PC-3 (cell line): Measurements from ENCODE around the gene MMP14. TPM values are rescaled to one million over a fixed set of nuclear protein-coding genes. Genes with fewer than 3 reads are reported as not detected.

Experiments
- ATAC-seq: fragments of 200-7000 bp; cut with Tn5 transposase; 2 replicates; pipeline ENCODE4 v1.9.1; 2020; ENCODE audit warnings: mild to moderate bottlenecking, moderate library complexity
- BruUV-seq: library from RNA; stranded (reverse); fragments of 400-500 nt; replicated peaks from 2 replicates; lab custom pipeline; 2021; lab: Mats Ljungman, UMichigan
- CTCF ChIA-PET: fragments of 300-600 bp; sonication (Branson Sonifier 250); formaldehyde crosslinking; loops from one replicate; lab custom pipeline; 2022; ENCODE audit warnings: antibody characterized with exemption; lab: Charles Lee
- POLR2A ChIA-PET: fragments of 300-600 bp; sonication (Branson Sonifier 250); formaldehyde crosslinking; loops from one replicate; lab custom pipeline; 2022; ENCODE audit warnings: antibody characterized with exemption; ENCODE audit not compliant: unreplicated experiment; lab: Charles Lee
- DNase-seq: peaks from one replicate; pipeline ENCODE4 v3.0.0-alpha.2; 2015
- H2AFZ ChIP-seq: fragments of 300-600 bp; sonication (generic); 2 replicates; pipeline ENCODE4 v1.6.0; 2016; ENCODE audit warnings: antibody characterized with exemption, low read length
- H3F3A ChIP-seq: fragments of 300-600 bp; sonication (generic); one replicate; pipeline ENCODE4 v1.6.0; 2017; ENCODE audit warnings: antibody characterized with exemption, low read length, control low read depth, mild to moderate bottlenecking; ENCODE audit not compliant: unreplicated experiment
- H3K27ac ChIP-seq: fragments of 300-600 bp; sonication (generic); 2 replicates; pipeline ENCODE4 v1.5.1; 2016; ENCODE audit warnings: mild to moderate bottlenecking, low read length
- H3K27me3 ChIP-seq: fragments of 300-600 bp; sonication (generic); 2 replicates; pipeline ENCODE4 v1.6.1; 2016; ENCODE audit warnings: low read length, mixed read lengths
- H3K36me3 ChIP-seq: fragments of 300-600 bp; sonication (generic); 2 replicates; pipeline ENCODE4 v1.6.1; 2016; ENCODE audit warnings: low read depth, mixed run types, low read length, mixed read lengths
- H3K4me1 ChIP-seq: fragments of 300-600 bp; sonication (generic); 2 replicates; pipeline ENCODE4 v1.5.1; 2016; ENCODE audit warnings: low read length; ENCODE audit not compliant: insufficient read depth
- H3K4me2 ChIP-seq: fragments of 300-600 bp; sonication (generic); 2 replicates; pipeline ENCODE4 v1.6.0; 2016; ENCODE audit warnings: low read length
- H3K4me3 ChIP-seq: fragments of 300-600 bp; sonication (generic); 2 replicates; pipeline ENCODE4 v1.5.1; 2016; ENCODE audit warnings: mild to moderate bottlenecking, low read length, mixed read lengths
- H3K79me2 ChIP-seq: fragments of 300-600 bp; sonication (generic); 2 replicates; pipeline ENCODE4 v1.6.1; 2017; ENCODE audit warnings: low read length, mixed read lengths
- H3K9ac ChIP-seq: fragments of 300-600 bp; sonication (generic); 2 replicates; pipeline ENCODE4 v1.6.0; 2016; ENCODE audit warnings: mild to moderate bottlenecking, low read length
- H3K9me2 ChIP-seq: fragments of 300-600 bp; sonication (generic); replicated peaks from 2 replicates; pipeline ENCODE4 v1.6.1; 2016; ENCODE audit warnings: mixed run types, low read length, mixed read lengths
- H3K9me3 ChIP-seq: fragments of 300-600 bp; sonication (generic); 2 replicates; pipeline ENCODE4 v1.6.1; 2016; ENCODE audit warnings: low read length, mixed read lengths
- H4K20me1 ChIP-seq: fragments of 300-600 bp; sonication (generic); 2 replicates; pipeline ENCODE4 v1.6.1; 2016; ENCODE audit warnings: low read length, mixed read lengths
- EZH2 ChIP-seq: fragments of 300-600 bp; sonication (generic); IDR thresholded peaks from one replicate; pipeline ENCODE4 v1.6.1; 2017; ENCODE audit warnings: antibody characterized with exemption, mild to moderate bottlenecking, low read length; ENCODE audit not compliant: unreplicated experiment
- EZH2phosphoT487 ChIP-seq: fragments of 300-600 bp; sonication (generic); IDR thresholded peaks from 2 replicates; pipeline ENCODE4 v1.6.1; 2018; ENCODE audit warnings: mild to moderate bottlenecking, antibody characterized with exemption, low read length, borderline replicate concordance
- intact Hi-C: fragments of 100-400 bp; cut with micrococcal nuclease; formaldehyde crosslinking; loops from 2 replicates; pipeline ENCODE4 v1.9.0; 2023
- total RNA-seq: library from RNA; depleted of rRNA; stranded (reverse); fragments of >200 nt; gene quantifications from 2 replicates; pipeline ENCODE4 v1.2.3, GENCODE V29; 2014
- TF ChIP-seq, protein P1 (sequence below): fragments of 300-600 bp; sonication (generic); conservative IDR thresholded peaks from 2 replicates; pipeline ENCODE4 v1.5.1; 2017; ENCODE audit warnings: antibody characterized with exemption, low read depth, mild to moderate bottlenecking, low read length

MMP14 gene
- total RNA-seq, 1 experiment from 2014 or later: 80.4 TPM

DNA sequence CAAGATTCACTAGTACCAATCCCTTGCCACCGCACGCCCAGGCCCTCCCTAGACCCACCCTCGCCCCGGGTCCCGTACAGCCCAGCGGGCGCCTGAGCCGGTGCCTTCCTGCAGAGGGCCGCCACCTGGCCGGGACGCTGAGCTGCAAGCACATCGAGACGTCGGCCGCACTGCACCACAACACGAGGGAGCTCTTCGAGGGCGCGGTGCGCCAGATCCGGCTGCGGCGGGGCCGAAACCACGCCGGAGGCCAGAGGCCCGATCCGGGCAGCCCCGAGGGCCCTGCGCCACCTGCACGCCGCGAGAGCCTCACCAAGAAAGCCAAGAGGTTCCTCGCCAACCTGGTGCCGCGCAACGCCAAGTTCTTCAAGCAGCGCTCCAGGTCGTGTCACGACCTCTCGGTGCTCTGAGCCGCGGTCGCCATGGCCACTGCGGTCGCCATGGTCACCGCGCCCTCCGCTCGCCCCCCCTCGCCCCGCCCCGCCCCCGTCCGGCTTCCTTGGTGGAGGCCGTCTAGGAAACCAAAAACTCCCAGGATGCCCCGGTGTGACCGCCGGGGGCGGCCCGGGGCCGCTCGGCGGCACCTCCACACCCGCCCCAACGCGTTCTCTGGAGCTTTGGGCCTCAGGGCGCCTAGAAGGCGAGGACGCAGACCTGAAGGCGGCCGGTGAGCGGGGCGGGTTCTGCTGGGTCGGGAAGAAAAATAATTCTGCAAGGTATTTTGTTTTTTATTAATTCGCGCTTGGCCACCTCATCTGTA, 50.3 kb downstream of the MMP14 start:
- POLR2A ChIA-PET: no interaction called here

DNA sequence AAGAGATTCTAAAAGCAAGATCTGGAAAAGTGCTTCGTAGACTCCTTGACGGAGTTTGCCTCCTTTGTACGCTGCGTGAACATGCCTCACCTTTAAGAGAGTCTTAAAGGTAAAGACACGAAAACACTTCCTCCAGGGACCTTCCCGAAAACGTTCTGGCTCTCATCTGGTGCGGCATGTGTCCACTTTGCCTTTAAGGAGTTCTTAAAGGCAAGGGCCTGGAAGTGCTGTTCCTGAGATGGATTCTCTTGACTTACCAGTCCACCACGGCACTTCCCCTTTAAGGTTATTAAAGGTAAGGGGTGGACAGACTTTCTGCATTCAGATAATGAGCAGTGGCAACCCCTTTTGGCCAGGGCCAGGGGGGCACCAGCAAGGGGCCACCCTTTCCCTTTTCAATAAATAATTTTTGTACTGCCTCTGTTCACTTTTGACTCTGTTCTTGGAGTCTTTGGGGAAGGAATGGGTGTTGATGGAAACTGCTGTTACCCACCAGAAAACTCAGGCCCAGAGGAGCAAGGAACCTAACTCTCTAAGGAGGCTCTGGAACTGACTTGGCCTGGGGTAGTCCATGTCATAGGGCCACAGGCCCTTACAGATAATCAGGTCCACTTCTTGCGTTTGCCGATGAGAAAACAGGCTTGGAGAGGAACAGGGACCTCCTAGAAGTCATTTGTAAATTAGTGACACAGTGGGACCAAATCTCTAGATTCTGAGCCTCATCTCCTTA, 51.0 kb downstream of the MMP14 start:
- peak overlapping the region; percentile 90 for H2AFZ ChIP-seq
- TF ChIP-seq EZH2 (no peak), EZH2phosphoT487 (no peak)
- TF ChIP-seq, protein P1, sequence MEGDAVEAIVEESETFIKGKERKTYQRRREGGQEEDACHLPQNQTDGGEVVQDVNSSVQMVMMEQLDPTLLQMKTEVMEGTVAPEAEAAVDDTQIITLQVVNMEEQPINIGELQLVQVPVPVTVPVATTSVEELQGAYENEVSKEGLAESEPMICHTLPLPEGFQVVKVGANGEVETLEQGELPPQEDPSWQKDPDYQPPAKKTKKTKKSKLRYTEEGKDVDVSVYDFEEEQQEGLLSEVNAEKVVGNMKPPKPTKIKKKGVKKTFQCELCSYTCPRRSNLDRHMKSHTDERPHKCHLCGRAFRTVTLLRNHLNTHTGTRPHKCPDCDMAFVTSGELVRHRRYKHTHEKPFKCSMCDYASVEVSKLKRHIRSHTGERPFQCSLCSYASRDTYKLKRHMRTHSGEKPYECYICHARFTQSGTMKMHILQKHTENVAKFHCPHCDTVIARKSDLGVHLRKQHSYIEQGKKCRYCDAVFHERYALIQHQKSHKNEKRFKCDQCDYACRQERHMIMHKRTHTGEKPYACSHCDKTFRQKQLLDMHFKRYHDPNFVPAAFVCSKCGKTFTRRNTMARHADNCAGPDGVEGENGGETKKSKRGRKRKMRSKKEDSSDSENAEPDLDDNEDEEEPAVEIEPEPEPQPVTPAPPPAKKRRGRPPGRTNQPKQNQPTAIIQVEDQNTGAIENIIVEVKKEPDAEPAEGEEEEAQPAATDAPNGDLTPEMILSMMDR: no peak
- H3K27ac ChIP-seq: peak overlapping the region; percentile 67
- no peaks in the 10 kb centered on the region for H3F3A ChIP-seq
- H3K9me3 ChIP-seq: no peaks in the 10 kb centered on the region
- ChIA-PET CTCF (interaction anchor here (0.8 kb wide), 1 partner anchor 16 kb away, joined by 4 read pairs; the partner anchor contains the start of gene LRP10), POLR2A (no interaction called here)
- H3K4me2 ChIP-seq: peak overlapping the region; percentile 92
- peaks cover 23% of the 10 kb centered on the region for H3K4me1 ChIP-seq
- no peaks in the 10 kb centered on the region for H3K27me3 ChIP-seq
- intact Hi-C loops: loop anchor here (1.0 kb wide), 1 partner anchor 15 kb away; no protein-coding TSS in a partner anchor
- peak overlapping the region; percentile 81 for H3K9ac ChIP-seq
- H3K4me3 ChIP-seq: peak overlapping the region; percentile 68
- ATAC-seq (peak; percentile 85), DNase-seq (peak; percentile 95)
- H3K79me2 ChIP-seq: peaks cover 11% of the 10 kb centered on the region
- H4K20me1 ChIP-seq: no peaks in the 10 kb centered on the region
- H3K36me3 ChIP-seq: no peaks in the 10 kb centered on the region
- H3K9me2 ChIP-seq: no peaks in the 10 kb centered on the region
- BruUV-seq: TSS peak; percentile 70

More for the DNA sequence above, 50.3 kb downstream of the MMP14 start:
- peak overlapping the region; percentile 81 for H3K9ac ChIP-seq
- ATAC-seq: peak; percentile 66
- peak overlapping the region; percentile 68 for H3K4me3 ChIP-seq
- no TSS peak for BruUV-seq
- H2AFZ ChIP-seq: peak overlapping the region; percentile 90
- no peaks in the 10 kb centered on the region for H4K20me1 ChIP-seq
- CTCF ChIA-PET: interaction anchor here (0.6 to 0.8 kb wide), 2 partner anchors 15 to 30 kb away, joined by 3 to 4 read pairs; partner anchors contain the start of gene LRP10
- H3K27ac ChIP-seq: peak overlapping the region; percentile 67
- no peaks in the 10 kb centered on the region for H3K9me3 ChIP-seq
- H3K9me2 ChIP-seq: no peaks in the 10 kb centered on the region
- intact Hi-C loops: loop anchor here (1.0 kb wide), 1 partner anchor 14 kb away; no protein-coding TSS in a partner anchor
- no peaks in the 10 kb centered on the region for H3F3A ChIP-seq
- peaks cover 29% of the 10 kb centered on the region for H3K4me1 ChIP-seq
- TF ChIP-seq EZH2 (no peak), EZH2phosphoT487 (no peak)
- TF ChIP-seq, protein P1: no peak; the same call in 1 of the 2 replicates
- H3K4me2 ChIP-seq: peak overlapping the region; percentile 92
- peaks cover 11% of the 10 kb centered on the region for H3K79me2 ChIP-seq
- no peaks in the 10 kb centered on the region for H3K27me3 ChIP-seq
- peak; percentile 74 for DNase-seq
- H3K36me3 ChIP-seq: no peaks in the 10 kb centered on the region
